ENCODE measurements around the gene EEF1E1. TPM values are rescaled to one million over a fixed set of nuclear protein-coding genes. Genes with fewer than 3 reads are reported as not detected.
"Not testable (repeated sequence)": the region's sequence is repeated elsewhere in the genome, so short reads cannot be mapped to it uniquely, and the experiment has no call there.

Gene EEF1E1
- total and polyA plus RNA-seq, 3 donors from 2014 or later = 53.5 to 93.3 (median 62.4) TPM

DNA sequence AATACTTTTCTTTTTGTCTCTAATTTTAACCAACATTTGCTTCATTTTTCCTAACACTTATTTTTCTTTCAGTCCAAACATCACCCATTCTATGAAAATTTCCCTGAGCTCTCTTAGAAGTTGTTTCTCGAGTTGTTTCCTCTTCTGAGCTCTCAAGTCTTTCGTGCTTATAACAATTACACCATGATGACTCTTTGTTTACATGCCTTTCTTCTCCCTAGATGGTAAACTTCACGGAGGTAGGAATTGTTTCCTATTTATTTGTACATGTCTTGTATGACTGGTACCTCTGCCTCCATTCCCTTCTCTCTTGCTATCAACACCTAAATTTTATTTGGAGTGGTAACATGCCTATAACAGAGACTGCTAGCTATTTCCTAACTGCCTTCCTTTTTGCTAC is 44.6 kb downstream of the EEF1E1 start:
- no peak for DNase-seq
- no peaks in the 10 kb centered on the region for H3K9me3 ChIP-seq
- H3K27ac ChIP-seq = no peak overlapping the region
- H3K36me3 ChIP-seq (ENCODE audit: low read depth, missing control alignments) = no peaks in the 10 kb centered on the region
- WGBS, 2 donors = 90 to 94% methylated on average over 3 of the region's 3 CpGs
- TF ChIP-seq, protein P1, sequence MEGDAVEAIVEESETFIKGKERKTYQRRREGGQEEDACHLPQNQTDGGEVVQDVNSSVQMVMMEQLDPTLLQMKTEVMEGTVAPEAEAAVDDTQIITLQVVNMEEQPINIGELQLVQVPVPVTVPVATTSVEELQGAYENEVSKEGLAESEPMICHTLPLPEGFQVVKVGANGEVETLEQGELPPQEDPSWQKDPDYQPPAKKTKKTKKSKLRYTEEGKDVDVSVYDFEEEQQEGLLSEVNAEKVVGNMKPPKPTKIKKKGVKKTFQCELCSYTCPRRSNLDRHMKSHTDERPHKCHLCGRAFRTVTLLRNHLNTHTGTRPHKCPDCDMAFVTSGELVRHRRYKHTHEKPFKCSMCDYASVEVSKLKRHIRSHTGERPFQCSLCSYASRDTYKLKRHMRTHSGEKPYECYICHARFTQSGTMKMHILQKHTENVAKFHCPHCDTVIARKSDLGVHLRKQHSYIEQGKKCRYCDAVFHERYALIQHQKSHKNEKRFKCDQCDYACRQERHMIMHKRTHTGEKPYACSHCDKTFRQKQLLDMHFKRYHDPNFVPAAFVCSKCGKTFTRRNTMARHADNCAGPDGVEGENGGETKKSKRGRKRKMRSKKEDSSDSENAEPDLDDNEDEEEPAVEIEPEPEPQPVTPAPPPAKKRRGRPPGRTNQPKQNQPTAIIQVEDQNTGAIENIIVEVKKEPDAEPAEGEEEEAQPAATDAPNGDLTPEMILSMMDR (IDR thresholded peaks at IDR 0.05) = no peak
- no peak for TF ChIP-seq POLR2A (IDR thresholded peaks at IDR 0.05)
- no peaks in the 10 kb centered on the region for H3K27me3 ChIP-seq
- intact Hi-C loops (cut with DNase I; ENCODE audit: low total_unique reads) = no loop called here
- H3K4me1 ChIP-seq = no peaks in the 10 kb centered on the region
- no peak overlapping the region for H3K4me3 ChIP-seq

DNA sequence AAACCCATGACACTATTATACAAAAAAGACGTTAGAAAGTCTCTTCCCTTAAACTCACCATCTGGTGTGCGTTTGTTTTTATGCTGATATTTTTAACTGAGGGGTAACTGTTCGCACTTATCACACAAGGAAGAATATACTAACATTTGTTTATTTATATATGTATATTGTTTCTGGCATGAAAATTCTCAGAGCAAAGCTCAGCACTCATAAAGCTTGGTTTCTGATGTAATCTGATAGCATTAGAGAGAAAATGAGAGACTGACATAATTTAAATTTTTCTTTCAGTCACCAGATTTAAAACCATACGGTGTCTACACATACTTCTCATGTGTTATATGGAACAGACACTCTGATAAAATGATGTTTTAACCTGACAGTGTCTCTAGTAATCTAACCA is 45.1 kb downstream of the EEF1E1 start:
- intact Hi-C loops (cut with DNase I; ENCODE audit: low total_unique reads) = no loop called here
- Histone ChIP-seq H3K4me1 (no peaks in the 10 kb centered on the region), H3K27me3 (no peaks in the 10 kb centered on the region), H3K4me3 (no peak overlapping the region), H3K36me3 (ENCODE audit: low read depth, missing control alignments) (no peaks in the 10 kb centered on the region), H3K9me3 (no peaks in the 10 kb centered on the region), H3K27ac (no peak overlapping the region)
- TF ChIP-seq POLR2A (IDR thresholded peaks at IDR 0.05) = no peak
- TF ChIP-seq, protein P1 (IDR thresholded peaks at IDR 0.05) = no peak
- no peak for DNase-seq
- 85 to 90% methylated on average over 4 of the region's 4 CpGs for WGBS, 2 donors

DNA sequence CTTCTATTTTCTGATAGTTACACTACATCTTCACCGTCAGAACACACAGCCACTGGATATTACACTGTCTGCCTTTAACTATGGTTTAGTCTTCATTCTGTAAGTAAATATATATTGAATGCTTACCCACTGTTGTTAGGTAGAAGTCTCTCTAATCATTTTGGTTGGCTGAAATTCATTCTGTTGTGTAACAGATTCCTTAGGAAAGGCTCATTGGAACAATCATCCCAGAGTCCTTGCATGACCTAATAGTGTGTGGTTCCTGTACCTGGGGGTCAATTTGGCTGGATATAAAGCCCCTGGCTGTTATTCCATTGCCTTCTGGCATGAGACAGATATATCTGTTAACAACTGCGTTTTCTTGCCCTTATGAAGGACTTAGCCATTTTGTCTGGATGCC is 48.1 kb downstream of the EEF1E1 start:
- H3K27ac ChIP-seq = no peak overlapping the region

DNA sequence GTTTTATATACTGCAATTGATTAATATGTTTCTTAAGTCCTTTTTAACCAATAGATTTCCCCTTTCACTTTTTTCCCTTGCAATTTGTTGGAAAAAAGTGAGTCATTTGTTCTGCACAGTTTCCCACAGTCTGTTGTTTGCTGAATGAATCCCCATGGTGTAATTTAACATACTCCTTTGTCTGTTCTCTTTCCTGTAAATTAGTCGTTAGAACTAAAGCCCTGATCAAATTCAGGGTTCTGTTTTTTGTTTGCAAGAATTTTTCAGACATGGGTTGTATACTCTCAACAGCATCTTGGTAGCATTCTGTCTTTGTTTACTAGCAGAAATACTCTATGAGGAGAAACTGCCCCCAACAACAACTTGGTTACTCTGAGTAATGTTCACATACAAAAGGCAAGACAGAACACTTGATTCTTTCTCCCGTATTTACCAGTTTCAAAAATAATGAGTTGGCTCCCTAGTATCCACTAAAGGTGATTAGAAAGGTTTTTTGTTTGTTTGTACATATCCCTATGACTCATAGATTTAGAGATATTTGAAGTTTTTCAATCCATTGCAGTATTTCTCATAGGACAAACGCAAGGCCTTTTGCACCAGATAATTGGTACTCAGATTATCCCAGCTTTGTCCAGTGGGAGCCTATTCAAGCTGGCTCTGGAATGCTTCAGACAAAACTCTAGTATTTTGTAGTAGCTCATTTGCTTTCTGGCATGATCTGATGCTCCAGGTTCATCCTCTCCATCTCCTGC is 54.6 kb downstream of the EEF1E1 start:
- TF ChIP-seq POLR2A (IDR thresholded peaks at IDR 0.05) = no peak
- TF ChIP-seq, protein P1 (IDR thresholded peaks at IDR 0.05) = no peak
- WGBS, 2 donors = 71 to 91% methylated on average over 3 of the region's 3 CpGs
- no peak for DNase-seq
- Histone ChIP-seq H3K36me3 (ENCODE audit: low read depth, missing control alignments) (no peaks in the 10 kb centered on the region), H3K9me3 (no peaks in the 10 kb centered on the region), H3K27me3 (no peaks in the 10 kb centered on the region), H3K4me1 (no peaks in the 10 kb centered on the region), H3K4me3 (no peak overlapping the region), H3K27ac (no peak overlapping the region)
- intact Hi-C loops (cut with DNase I; ENCODE audit: low total_unique reads) = no loop called here

More for the DNA sequence above, 48.1 kb downstream of the EEF1E1 start:
- H3K27me3 ChIP-seq = no peaks in the 10 kb centered on the region
- no peaks in the 10 kb centered on the region for H3K36me3 ChIP-seq (ENCODE audit: low read depth, missing control alignments)
- H3K4me3 ChIP-seq = no peak overlapping the region
- TF ChIP-seq POLR2A (IDR thresholded peaks at IDR 0.05) = no peak
- TF ChIP-seq, protein P1 (IDR thresholded peaks at IDR 0.05) = no peak
- no peak for DNase-seq
- H3K4me1 ChIP-seq = no peaks in the 10 kb centered on the region
- intact Hi-C loops (cut with DNase I; ENCODE audit: low total_unique reads) = no loop called here
- WGBS, 2 donors = 91 to 97% methylated on average over 2 of the region's 2 CpGs
- H3K9me3 ChIP-seq = no peaks in the 10 kb centered on the region

DNA sequence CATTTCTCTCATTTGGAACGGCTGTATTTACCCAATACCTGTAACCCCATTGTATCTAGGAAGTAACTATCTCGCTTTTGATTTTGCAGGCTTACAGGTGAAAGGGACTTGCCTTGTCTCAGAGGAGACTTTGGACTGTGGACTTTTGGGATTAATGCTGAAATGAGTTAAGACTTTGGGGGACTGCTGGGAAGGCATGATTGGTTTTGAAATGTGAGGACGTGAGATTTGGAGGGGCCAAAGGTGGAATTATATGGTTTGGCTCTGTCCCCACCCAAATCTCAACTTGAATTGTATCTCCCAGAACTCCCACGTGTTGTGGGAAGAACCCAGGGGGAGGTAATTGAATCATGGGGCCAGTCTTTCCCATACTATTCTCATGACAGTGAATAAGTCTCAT is 56.6 kb downstream of the EEF1E1 start:
- intact Hi-C loops (cut with DNase I; ENCODE audit: low total_unique reads) = not testable (repeated sequence)

More for the DNA sequence above, 56.6 kb downstream of the EEF1E1 start:
- 89 to 100% methylated on average over 4 of the region's 4 CpGs for WGBS, 2 donors
- H3K4me3 ChIP-seq; H3K4me1 ChIP-seq; H3K27me3 ChIP-seq; H3K9me3 ChIP-seq; H3K27ac ChIP-seq; H3K36me3 ChIP-seq (ENCODE audit: low read depth, missing control alignments); DNase-seq: not testable (repeated sequence)
